GM08714 (cell line): ENCODE data around the gene PLPP3.

Source experiments
- H3K4me3 ChIP-seq: fragments of 200-500 bp; sonication (Bioruptor generic); 2 replicates; pipeline ENCODE4 v1.5.1; 2014; ENCODE audit warnings: mild to moderate bottlenecking, low read length, inconsistent platforms
- ZNF274 ChIP-seq: IDR thresholded peaks from 2 replicates; pipeline ENCODE4 v1.6.1; 2012; ENCODE audit warnings: mild to moderate bottlenecking, low read depth, low read length

Gene PLPP3

GRCh38 chr1:56468518-56468917, 110.8 kb downstream of the PLPP3 start:
- TF ChIP-seq ZNF274, result no peak
- no peak overlapping the region for H3K4me3 ChIP-seq

- H3K4me3 ChIP-seq, result no peak overlapping the region
- TF ChIP-seq ZNF274, result no peak
These were observed 112.8 kb downstream of the PLPP3 start for GRCh38 chr1:56466538-56466937.

- H3K4me3 ChIP-seq, result no peak overlapping the region
- no peak for TF ChIP-seq ZNF274
These were observed 115.1 kb downstream of the PLPP3 start for GRCh38 chr1:56464294-56464693.

- no peak for TF ChIP-seq ZNF274
- no peak overlapping the region for H3K4me3 ChIP-seq
These were observed 116.0 kb downstream of the PLPP3 start for GRCh38 chr1:56463376-56463775.

GRCh38 chr1:56462209-56462608, 117.2 kb downstream of the PLPP3 start:
- H3K4me3 ChIP-seq, result no peak overlapping the region
- TF ChIP-seq ZNF274, result no peak

GRCh38 chr1:56461158-56462127, 117.9 kb downstream of the PLPP3 start:
- TF ChIP-seq ZNF274, result no peak
- no peak overlapping the region for H3K4me3 ChIP-seq

- H3K4me3 ChIP-seq, result no peak overlapping the region
- no peak for TF ChIP-seq ZNF274
These were observed 120.1 kb downstream of the PLPP3 start for GRCh38 chr1:56459260-56459659.

GRCh38 chr1:56457756-56458375, 121.5 kb downstream of the PLPP3 start:
- TF ChIP-seq ZNF274, result no peak
- H3K4me3 ChIP-seq, result no peak overlapping the region

GRCh38 chr1:56456435-56457101, 122.8 kb downstream of the PLPP3 start:
- TF ChIP-seq ZNF274, result no peak

GRCh38 chr1:56453417-56454078, 125.8 kb downstream of the PLPP3 start:
- TF ChIP-seq ZNF274, result no peak
- H3K4me3 ChIP-seq, result no peak overlapping the region

More at GRCh38 chr1:56456435-56457101, 122.8 kb downstream of the PLPP3 start:
- no peak overlapping the region for H3K4me3 ChIP-seq

- TF ChIP-seq ZNF274, result no peak
- no peak overlapping the region for H3K4me3 ChIP-seq
These were observed 126.3 kb downstream of the PLPP3 start for GRCh38 chr1:56453016-56453415.

GRCh38 chr1:56452027-56453011, 127.0 kb downstream of the PLPP3 start:
- H3K4me3 ChIP-seq, result no peak overlapping the region
- no peak for TF ChIP-seq ZNF274

GRCh38 chr1:56451491-56451890, 127.9 kb downstream of the PLPP3 start:
- TF ChIP-seq ZNF274, result no peak
- no peak overlapping the region for H3K4me3 ChIP-seq
